Measurements from ENCODE around the gene GAB2. TPM values are rescaled to one million over a fixed set of nuclear protein-coding genes. Genes with fewer than 3 reads are reported as not detected.
A peak's percentile ranks its signal among the peaks of the same experiment; 100 is the strongest.

Gene GAB2
- polyA plus RNA-seq, 1 experiment: 8.7 TPM

GRCh38 chr11:78330361-78330760, 87.3 kb downstream of the GAB2 start:
- CTCF ChIA-PET: interaction anchor here (1.6 kb wide), 1 partner anchor 234 kb away, joined by 5 read pairs; no protein-coding TSS in a partner anchor
- DNase-seq (ENCODE audit: low read depth, low spot score): no peak
- H3K9me3 ChIP-seq (ENCODE audit: control insufficient read depth, insufficient read depth, low read length): no peaks in the 10 kb centered on the region
- no peak for TF ChIP-seq CTCF (IDR thresholded peaks at IDR 0.05; ENCODE audit: low read depth, low read length)
- no peak overlapping the region for H3K4me3 ChIP-seq (ENCODE audit: low read depth, low read length)
- POLR2A ChIA-PET: no interaction called here
- no peak overlapping the region for H3K27ac ChIP-seq (ENCODE audit: low read depth, low read length)
- no peaks in the 10 kb centered on the region for H3K27me3 ChIP-seq (ENCODE audit: control insufficient read depth, insufficient read depth, low read length)

- Histone ChIP-seq H3K9me3 (ENCODE audit: control insufficient read depth, insufficient read depth, low read length) (no peaks in the 10 kb centered on the region), H3K27ac (ENCODE audit: low read depth, low read length) (no peak overlapping the region), H3K4me3 (ENCODE audit: low read depth, low read length) (no peak overlapping the region), H3K27me3 (ENCODE audit: control insufficient read depth, insufficient read depth, low read length) (no peaks in the 10 kb centered on the region)
- DNase-seq (ENCODE audit: low read depth, low spot score): no peak
- POLR2A ChIA-PET: no interaction called here
- CTCF ChIA-PET: no interaction called here
- TF ChIP-seq CTCF (IDR thresholded peaks at IDR 0.05; ENCODE audit: low read depth, low read length): no peak
Measured at GRCh38 chr11:78327945-78328344, 89.7 kb downstream of the GAB2 start.

DNA sequence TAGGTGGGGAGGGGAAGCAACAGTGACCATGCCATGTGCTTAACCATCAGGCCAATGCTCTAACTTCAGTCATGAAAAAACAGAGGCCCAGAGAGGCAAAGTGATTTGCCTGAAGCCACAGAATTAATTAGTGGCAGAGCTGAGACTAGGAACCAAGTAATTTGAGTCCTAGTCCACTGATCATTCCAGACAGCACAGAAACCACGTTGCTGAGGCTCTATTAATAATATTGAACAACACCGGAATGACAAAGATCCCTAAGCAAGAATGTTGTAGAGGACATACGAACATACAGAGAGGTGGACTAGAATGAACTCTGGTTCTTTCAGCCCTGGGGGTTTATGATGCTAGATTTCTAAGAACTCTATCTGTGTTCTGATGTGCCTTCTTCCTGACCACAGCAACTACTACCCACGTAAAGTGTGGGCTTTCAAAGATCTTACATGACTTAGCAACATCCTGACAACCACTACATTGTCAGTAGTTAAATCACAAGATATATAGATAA, 92.3 kb downstream of the GAB2 start:
- Histone ChIP-seq H3K27ac (ENCODE audit: low read depth, low read length) (no peak overlapping the region), H3K9me3 (ENCODE audit: control insufficient read depth, insufficient read depth, low read length) (no peaks in the 10 kb centered on the region), H3K4me3 (ENCODE audit: low read depth, low read length) (no peak overlapping the region), H3K27me3 (ENCODE audit: control insufficient read depth, insufficient read depth, low read length) (no peaks in the 10 kb centered on the region)
- TF ChIP-seq CTCF (IDR thresholded peaks at IDR 0.05; ENCODE audit: low read depth, low read length): no peak
- CTCF ChIA-PET: no interaction called here
- no peak for DNase-seq (ENCODE audit: low read depth, low spot score)
- POLR2A ChIA-PET: no interaction called here

GRCh38 chr11:78323363-78323762, 94.3 kb downstream of the GAB2 start:
- Histone ChIP-seq H3K27me3 (ENCODE audit: control insufficient read depth, insufficient read depth, low read length) (no peaks in the 10 kb centered on the region), H3K9me3 (ENCODE audit: control insufficient read depth, insufficient read depth, low read length) (no peaks in the 10 kb centered on the region), H3K4me3 (ENCODE audit: low read depth, low read length) (no peak overlapping the region), H3K27ac (ENCODE audit: low read depth, low read length) (no peak overlapping the region)
- no peak for DNase-seq (ENCODE audit: low read depth, low spot score)
- ChIA-PET CTCF (interaction anchor here (0.7 kb wide), 1 partner anchor 466 kb away, joined by 4 read pairs; no protein-coding TSS in a partner anchor), POLR2A (no interaction called here)
- no peak for TF ChIP-seq CTCF (IDR thresholded peaks at IDR 0.05; ENCODE audit: low read depth, low read length)

DNA sequence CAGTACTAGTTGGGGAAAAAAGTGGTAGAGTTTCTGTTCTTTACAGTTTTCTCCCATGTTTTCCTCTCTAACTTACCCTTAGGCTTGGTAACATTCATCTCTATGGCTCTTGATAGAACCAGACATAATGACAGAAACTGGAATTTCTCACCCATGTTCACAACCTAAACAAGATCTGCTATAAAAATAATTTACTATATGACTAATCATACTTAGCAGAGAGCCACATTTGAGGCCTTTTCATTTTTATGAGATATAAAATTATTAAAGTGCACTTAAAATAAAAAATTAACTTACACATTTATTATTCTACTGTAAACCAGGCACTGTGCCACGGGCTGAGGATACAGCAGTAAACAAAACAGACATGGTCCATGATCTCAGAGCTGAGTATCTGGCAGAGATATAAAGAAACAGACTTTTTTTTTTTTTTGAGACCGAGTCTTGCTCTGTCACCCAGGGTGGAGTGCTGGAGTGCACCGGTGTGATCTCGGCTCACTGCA, 98.1 kb downstream of the GAB2 start:
- peak; percentile 7 for DNase-seq (ENCODE audit: low read depth, low spot score)
- POLR2A ChIA-PET: no interaction called here
- Histone ChIP-seq H3K4me3 (ENCODE audit: low read depth, low read length) (no peak overlapping the region), H3K27ac (ENCODE audit: low read depth, low read length) (no peak overlapping the region), H3K9me3 (ENCODE audit: control insufficient read depth, insufficient read depth, low read length) (no peaks in the 10 kb centered on the region), H3K27me3 (ENCODE audit: control insufficient read depth, insufficient read depth, low read length) (no peaks in the 10 kb centered on the region)
- CTCF ChIA-PET: interaction anchor here (0.6 to 1.3 kb wide), 3 partner anchors 109 to 245 kb away, joined by 3 read pairs; no protein-coding TSS in a partner anchor
- no peak for TF ChIP-seq CTCF (IDR thresholded peaks at IDR 0.05; ENCODE audit: low read depth, low read length)

Measured in AG04450 (cell line).